Gastrocnemius medialis (tissue), 4 donors: ENCODE measurements around the gene NLRC4.

Experiments
- POLR2A ChIP-seq, 2 donors: fragments of 450-650 bp; IDR thresholded peaks; one replicate each; pipeline ENCODE4 v1.6.1; 2017; ENCODE audit warnings: antibody characterized with exemption in 2 of 2, mild to moderate bottlenecking in 2 of 2, moderate library complexity in 2 of 2
- TF ChIP-seq, protein P1 (sequence below), 5 experiments: fragments of 450-650 bp in 3 of 5; fragments of 200-600 bp in 2 of 5; sonication (generic) in 2 of 5; IDR thresholded peaks in 4 of 5; conservative IDR thresholded peaks in 1 of 5; 1 replicate in 4 of 5; 2 replicates in 1 of 5; pipeline ENCODE4 v1.5.1; 2016 to 2019; ENCODE audit warnings: antibody characterized with exemption in 5 of 5, mild to moderate bottlenecking in 3 of 5, moderate library complexity in 3 of 5

DNA sequence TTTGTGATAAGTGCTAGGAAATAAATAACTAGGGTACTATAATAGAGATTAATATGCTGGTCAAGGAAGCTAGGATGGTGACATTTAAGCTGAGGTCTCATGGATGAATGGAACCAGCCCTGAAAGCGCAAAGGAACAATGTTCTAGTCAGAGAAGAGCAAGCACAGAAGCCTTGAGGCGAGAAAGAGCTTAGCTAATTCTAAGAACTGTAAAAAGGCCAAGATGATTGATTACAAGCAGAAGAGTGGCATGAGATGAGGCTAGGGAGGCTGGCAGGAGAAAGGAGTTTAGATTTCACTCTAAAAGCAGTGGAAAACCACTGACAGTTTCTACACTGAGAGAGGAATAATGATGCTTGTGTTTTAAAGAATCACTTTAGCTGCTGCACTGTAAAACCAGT is 9.6 kb upstream of the NLRC4 start:
- no peak for TF ChIP-seq POLR2A (IDR thresholded peaks at IDR 0.05)
- TF ChIP-seq, protein P1, sequence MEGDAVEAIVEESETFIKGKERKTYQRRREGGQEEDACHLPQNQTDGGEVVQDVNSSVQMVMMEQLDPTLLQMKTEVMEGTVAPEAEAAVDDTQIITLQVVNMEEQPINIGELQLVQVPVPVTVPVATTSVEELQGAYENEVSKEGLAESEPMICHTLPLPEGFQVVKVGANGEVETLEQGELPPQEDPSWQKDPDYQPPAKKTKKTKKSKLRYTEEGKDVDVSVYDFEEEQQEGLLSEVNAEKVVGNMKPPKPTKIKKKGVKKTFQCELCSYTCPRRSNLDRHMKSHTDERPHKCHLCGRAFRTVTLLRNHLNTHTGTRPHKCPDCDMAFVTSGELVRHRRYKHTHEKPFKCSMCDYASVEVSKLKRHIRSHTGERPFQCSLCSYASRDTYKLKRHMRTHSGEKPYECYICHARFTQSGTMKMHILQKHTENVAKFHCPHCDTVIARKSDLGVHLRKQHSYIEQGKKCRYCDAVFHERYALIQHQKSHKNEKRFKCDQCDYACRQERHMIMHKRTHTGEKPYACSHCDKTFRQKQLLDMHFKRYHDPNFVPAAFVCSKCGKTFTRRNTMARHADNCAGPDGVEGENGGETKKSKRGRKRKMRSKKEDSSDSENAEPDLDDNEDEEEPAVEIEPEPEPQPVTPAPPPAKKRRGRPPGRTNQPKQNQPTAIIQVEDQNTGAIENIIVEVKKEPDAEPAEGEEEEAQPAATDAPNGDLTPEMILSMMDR (IDR thresholded peaks at IDR 0.05 in 4 of 5, conservative IDR thresholded peaks at IDR 0.05 in 1 of 5) = no peak
